ENCODE data around the gene LIPE. TPM values are rescaled to one million over a fixed set of nuclear protein-coding genes. Genes with fewer than 3 reads are reported as not detected.

The LIPE gene
- total RNA-seq, 1 experiment from 2014 or later = 21.7 TPM

DNA sequence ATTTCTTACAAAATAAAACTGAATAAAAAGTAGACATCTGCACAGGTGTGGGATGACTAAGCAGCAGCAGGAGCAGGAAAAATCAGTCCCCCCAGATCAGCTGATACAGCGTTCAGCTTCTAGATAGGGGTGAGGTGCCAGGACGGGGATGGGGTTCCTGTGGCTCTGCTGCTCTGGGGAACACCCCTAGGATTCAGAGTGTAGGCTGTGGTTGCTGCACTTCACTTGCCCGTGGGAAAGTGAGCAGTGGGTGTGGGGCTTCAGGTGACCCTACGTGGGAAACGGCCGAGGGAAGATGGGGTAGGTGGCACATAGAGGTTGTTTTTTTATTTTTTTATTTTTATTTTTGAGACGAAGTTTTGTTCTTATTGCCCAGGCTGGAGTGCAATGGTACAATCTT lies 18.8 kb upstream of the LIPE start:
- H3K27ac Mint-ChIP-seq (ENCODE audit: unreplicated experiment) = no peak overlapping the region

GRCh38 chr19:42443944-42444398 lies 16.8 kb upstream of the LIPE start:
- no peak for TF ChIP-seq CTCF (IDR thresholded peaks at IDR 0.05; ENCODE audit: insufficient read depth in 1 of 2, low read depth in 1 of 2, low read length in 1 of 2, severe bottlenecking in 1 of 2, unreplicated experiment in 1 of 2)
- intact Hi-C loops (cut with micrococcal nuclease; ENCODE audit: unreplicated experiment) = no loop called here
- H3K4me3 ChIP-seq (ENCODE audit: low read depth, low read length) = no peak overlapping the region
- ChIA-PET CTCF (interaction anchor here (0.7 to 1.0 kb wide), 2 partner anchors 21 to 85 kb away, joined by 4 to 5 read pairs; no protein-coding TSS in a partner anchor), POLR2A (interaction anchor here (1.0 kb wide), 1 partner anchor 21 kb away, joined by 3 read pairs; no protein-coding TSS in a partner anchor)
- Mint-ChIP-seq H3K4me3 (ENCODE audit: unreplicated experiment) (peak overlapping the region; percentile 13), H3K4me1 (ENCODE audit: low read depth, unreplicated experiment) (peaks cover 34% of the 10 kb centered on the region), H3K36me3 (ENCODE audit: insufficient read depth, unreplicated experiment) (no peaks in the 10 kb centered on the region), H3K27me3 (ENCODE audit: insufficient read depth, unreplicated experiment) (no peaks in the 10 kb centered on the region), H3K27ac (ENCODE audit: unreplicated experiment) (peak overlapping the region; percentile 65), H3K9me3 (ENCODE audit: unreplicated experiment) (no peaks in the 10 kb centered on the region)
- no TSS peak for BruUV-seq (replicated peaks)
- DNase-seq = peak; percentile 56 to 65
- no peaks in the 10 kb centered on the region for H3K9me3 ChIP-seq
- H3K4me1 ChIP-seq = peaks cover 51% of the 10 kb centered on the region
- H3K27me3 ChIP-seq (replicated peaks; ENCODE audit: control insufficient read depth, insufficient read depth, low read length) = no peaks in the 10 kb centered on the region
- no peaks in the 10 kb centered on the region for H3K36me3 ChIP-seq (ENCODE audit: control insufficient read depth, insufficient read depth, low read length)

More for the DNA sequence above, 18.8 kb upstream of the LIPE start:
- DNase-seq = no peak
- H3K27me3 Mint-ChIP-seq (ENCODE audit: insufficient read depth, unreplicated experiment) = no peaks in the 10 kb centered on the region
- Histone ChIP-seq H3K9me3 (no peaks in the 10 kb centered on the region), H3K4me1 (peaks cover 61% of the 10 kb centered on the region), H3K4me3 (ENCODE audit: low read depth, low read length) (no peak overlapping the region), H3K36me3 (ENCODE audit: control insufficient read depth, insufficient read depth, low read length) (no peaks in the 10 kb centered on the region), H3K27me3 (replicated peaks; ENCODE audit: control insufficient read depth, insufficient read depth, low read length) (no peaks in the 10 kb centered on the region)
- intact Hi-C loops (cut with micrococcal nuclease; ENCODE audit: unreplicated experiment) = no loop called here
- TF ChIP-seq CTCF (IDR thresholded peaks at IDR 0.05; ENCODE audit: insufficient read depth in 1 of 2, low read depth in 1 of 2, low read length in 1 of 2, severe bottlenecking in 1 of 2, unreplicated experiment in 1 of 2) = no peak
- ChIA-PET CTCF (interaction anchor here (0.6 kb wide), 1 partner anchor 48 kb away, joined by 3 read pairs; no protein-coding TSS in a partner anchor), POLR2A (interaction anchor here (0.6 kb wide), 1 partner anchor 84 kb away, joined by 3 read pairs; no protein-coding TSS in a partner anchor)
- H3K9me3 Mint-ChIP-seq (ENCODE audit: unreplicated experiment) = no peaks in the 10 kb centered on the region
- H3K36me3 Mint-ChIP-seq (ENCODE audit: insufficient read depth, unreplicated experiment) = no peaks in the 10 kb centered on the region
- H3K4me3 Mint-ChIP-seq (ENCODE audit: unreplicated experiment) = no peak overlapping the region
- no TSS peak for BruUV-seq (replicated peaks)
- H3K4me1 Mint-ChIP-seq (ENCODE audit: low read depth, unreplicated experiment) = peaks cover 24% of the 10 kb centered on the region

DNA sequence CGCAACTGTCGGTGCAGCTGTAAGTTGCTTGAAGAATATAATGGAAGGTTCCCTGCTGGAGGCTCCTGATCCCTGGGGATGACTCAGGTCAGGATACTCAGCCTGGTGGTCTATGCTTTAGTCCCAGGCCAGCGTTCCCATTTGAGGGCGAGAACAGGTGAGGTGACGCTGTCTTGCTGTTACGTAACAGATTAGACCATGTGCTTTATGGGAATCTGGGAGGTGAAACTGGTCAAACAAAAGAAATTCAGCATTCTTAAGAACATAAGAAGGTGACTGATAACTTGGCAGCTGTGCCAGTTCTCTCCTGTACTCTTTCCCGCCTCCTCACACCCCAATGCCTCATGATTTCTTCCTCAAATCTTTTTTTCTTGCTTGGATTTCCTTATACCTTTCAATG lies 15.6 kb upstream of the LIPE start, which contains the start of gene CXCL17:
CXCL17 (minus strand) TSS at position 114 of the 400 bp plus-strand sequence. CDS start 114 bp downstream, outside the sequence.
- no peak for DNase-seq
- TF ChIP-seq CTCF (IDR thresholded peaks at IDR 0.05; ENCODE audit: insufficient read depth in 1 of 2, low read depth in 1 of 2, low read length in 1 of 2, severe bottlenecking in 1 of 2, unreplicated experiment in 1 of 2) = no peak
- CTCF ChIA-PET = no interaction called here
- H3K27me3 Mint-ChIP-seq (ENCODE audit: insufficient read depth, unreplicated experiment) = no peaks in the 10 kb centered on the region
- H3K4me3 Mint-ChIP-seq (ENCODE audit: unreplicated experiment) = peak within 1 kb of the TSS; percentile 13
- Histone ChIP-seq H3K4me3 (ENCODE audit: low read depth, low read length) (no peak within 1 kb of the TSS), H3K36me3 (ENCODE audit: control insufficient read depth, insufficient read depth, low read length) (no peaks in the 10 kb centered on the region), H3K4me1 (peaks cover 55% of the 10 kb centered on the region), H3K9me3 (no peaks in the 10 kb centered on the region), H3K27me3 (replicated peaks; ENCODE audit: control insufficient read depth, insufficient read depth, low read length) (no peaks in the 10 kb centered on the region)
- no peaks in the 10 kb centered on the region for H3K9me3 Mint-ChIP-seq (ENCODE audit: unreplicated experiment)
- peak within 1 kb of the TSS; percentile 65 for H3K27ac Mint-ChIP-seq (ENCODE audit: unreplicated experiment)
- BruUV-seq (replicated peaks) = no TSS peak
- H3K4me1 Mint-ChIP-seq (ENCODE audit: low read depth, unreplicated experiment) = peaks cover 42% of the 10 kb centered on the region
- peaks cover 5% of the 10 kb centered on the region for H3K36me3 Mint-ChIP-seq (ENCODE audit: insufficient read depth, unreplicated experiment)
- intact Hi-C loops (cut with micrococcal nuclease; ENCODE audit: unreplicated experiment) = no loop called here
- POLR2A ChIA-PET = no interaction called here
